ENCODE data around the gene CDK5R1. TPM values are rescaled to one million over a fixed set of nuclear protein-coding genes. Genes with fewer than 3 reads are reported as not detected.

CDK5R1 gene
- polyA plus RNA-seq, 1 experiment: 0.22 TPM

DNA sequence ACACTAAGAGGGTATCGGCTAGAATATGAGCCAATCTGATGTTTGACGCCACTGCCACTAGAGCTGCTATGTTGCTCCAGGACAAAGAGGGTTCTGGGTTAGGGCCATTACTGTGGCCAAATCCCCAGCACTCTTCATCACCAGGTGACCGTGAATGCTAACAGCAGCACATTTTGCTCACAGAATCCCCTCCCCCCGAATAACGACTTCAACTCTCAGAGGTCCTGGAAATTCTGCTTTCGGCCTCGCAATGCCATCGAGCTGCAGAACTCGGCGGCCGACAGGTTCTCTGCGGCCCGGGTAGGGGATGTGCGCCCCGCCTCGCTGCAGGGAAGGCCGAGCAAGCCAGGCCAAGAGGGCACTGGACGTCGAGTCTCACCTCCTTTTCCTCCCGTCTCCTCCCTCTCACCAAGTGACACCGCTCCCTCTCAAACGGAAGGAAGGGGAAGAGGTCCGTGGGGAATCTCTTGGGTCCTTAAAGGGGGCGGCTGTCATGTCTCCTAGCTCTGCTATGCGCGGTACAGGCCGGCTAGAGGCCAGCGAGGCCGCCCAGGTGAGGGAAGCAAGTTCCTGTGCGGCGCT is 31.9 kb downstream of the CDK5R1 start:
- H3K9me3 ChIP-seq (ENCODE audit: control insufficient read depth, insufficient read depth, low read length): no peaks in the 10 kb centered on the region; the same call in 1 of the 2 replicates
- CTCF ChIA-PET: interaction anchor here (0.5 kb wide), 1 partner anchor 8 kb away, joined by 4 read pairs; no protein-coding TSS in a partner anchor
- POLR2A ChIA-PET: no interaction called here
- no peak for DNase-seq (ENCODE audit: low read depth, low spot score)
- peaks cover 21% of the 10 kb centered on the region for H3K27me3 ChIP-seq (ENCODE audit: control insufficient read depth, insufficient read depth, low read length)
- TF ChIP-seq, protein P1, sequence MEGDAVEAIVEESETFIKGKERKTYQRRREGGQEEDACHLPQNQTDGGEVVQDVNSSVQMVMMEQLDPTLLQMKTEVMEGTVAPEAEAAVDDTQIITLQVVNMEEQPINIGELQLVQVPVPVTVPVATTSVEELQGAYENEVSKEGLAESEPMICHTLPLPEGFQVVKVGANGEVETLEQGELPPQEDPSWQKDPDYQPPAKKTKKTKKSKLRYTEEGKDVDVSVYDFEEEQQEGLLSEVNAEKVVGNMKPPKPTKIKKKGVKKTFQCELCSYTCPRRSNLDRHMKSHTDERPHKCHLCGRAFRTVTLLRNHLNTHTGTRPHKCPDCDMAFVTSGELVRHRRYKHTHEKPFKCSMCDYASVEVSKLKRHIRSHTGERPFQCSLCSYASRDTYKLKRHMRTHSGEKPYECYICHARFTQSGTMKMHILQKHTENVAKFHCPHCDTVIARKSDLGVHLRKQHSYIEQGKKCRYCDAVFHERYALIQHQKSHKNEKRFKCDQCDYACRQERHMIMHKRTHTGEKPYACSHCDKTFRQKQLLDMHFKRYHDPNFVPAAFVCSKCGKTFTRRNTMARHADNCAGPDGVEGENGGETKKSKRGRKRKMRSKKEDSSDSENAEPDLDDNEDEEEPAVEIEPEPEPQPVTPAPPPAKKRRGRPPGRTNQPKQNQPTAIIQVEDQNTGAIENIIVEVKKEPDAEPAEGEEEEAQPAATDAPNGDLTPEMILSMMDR (IDR thresholded peaks at IDR 0.05; ENCODE audit: low read depth, low read length): no peak
- H3K27ac ChIP-seq (ENCODE audit: low read depth, low read length): no peak overlapping the region
- H3K4me3 ChIP-seq (ENCODE audit: low read depth, low read length): peak overlapping the region; percentile 54

DNA sequence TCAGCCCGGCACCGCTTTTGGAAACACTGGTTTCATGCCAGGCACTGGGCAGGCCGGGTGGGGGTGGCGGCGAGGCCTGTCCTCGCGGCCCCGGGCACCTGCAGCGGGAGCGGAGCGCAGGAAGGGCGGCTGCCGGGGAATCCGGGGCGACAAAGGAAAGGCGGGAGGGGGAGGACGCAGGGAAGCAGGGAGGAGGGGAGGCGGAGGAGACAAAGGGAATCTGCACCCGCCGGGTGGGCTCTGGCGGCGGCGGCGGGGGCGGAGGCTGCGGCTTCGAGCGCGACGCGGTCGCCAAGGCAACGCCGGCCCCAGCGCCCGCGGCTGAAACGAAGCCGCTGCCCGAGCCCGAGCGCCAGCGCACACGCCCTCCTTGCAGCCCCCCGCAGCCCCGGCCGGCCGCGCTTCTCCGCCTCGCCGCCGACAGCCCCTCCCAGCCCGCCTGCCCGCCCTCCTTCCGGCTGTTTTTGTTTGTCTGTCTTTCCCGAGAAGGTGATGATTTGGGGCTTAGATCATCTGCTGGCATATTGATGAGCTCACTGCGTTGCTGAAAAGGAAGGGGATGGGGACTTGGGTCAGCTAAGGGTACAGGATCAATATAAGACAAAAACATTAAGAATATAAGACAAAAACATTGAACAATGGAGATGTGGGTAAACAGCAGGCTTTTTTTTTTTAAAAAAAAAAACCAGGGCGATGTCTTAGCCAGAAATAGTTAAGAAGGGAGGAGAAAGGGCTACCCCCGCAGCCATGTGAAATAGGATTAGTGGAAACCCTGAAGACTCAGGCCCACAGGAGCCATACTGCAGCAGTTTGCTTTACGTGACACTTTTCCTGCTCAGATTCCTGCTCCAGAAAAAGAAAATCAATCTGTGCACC is 32.7 kb downstream of the CDK5R1 start:
- TF ChIP-seq, protein P1 (IDR thresholded peaks at IDR 0.05; ENCODE audit: low read depth, low read length): no peak
- POLR2A ChIA-PET: interaction anchor here (0.5 kb wide), 1 partner anchor 9 kb away, joined by 5 read pairs; no protein-coding TSS in a partner anchor
- Histone ChIP-seq H3K9me3 (ENCODE audit: control insufficient read depth, insufficient read depth, low read length) (no peaks in the 10 kb centered on the region; the same call in 1 of the 2 replicates), H3K27me3 (ENCODE audit: control insufficient read depth, insufficient read depth, low read length) (peaks cover 21% of the 10 kb centered on the region), H3K4me3 (ENCODE audit: low read depth, low read length) (peak overlapping the region; percentile 54), H3K27ac (ENCODE audit: low read depth, low read length) (no peak overlapping the region)
- DNase-seq (ENCODE audit: low read depth, low spot score): no peak
- CTCF ChIA-PET: no interaction called here

DNA sequence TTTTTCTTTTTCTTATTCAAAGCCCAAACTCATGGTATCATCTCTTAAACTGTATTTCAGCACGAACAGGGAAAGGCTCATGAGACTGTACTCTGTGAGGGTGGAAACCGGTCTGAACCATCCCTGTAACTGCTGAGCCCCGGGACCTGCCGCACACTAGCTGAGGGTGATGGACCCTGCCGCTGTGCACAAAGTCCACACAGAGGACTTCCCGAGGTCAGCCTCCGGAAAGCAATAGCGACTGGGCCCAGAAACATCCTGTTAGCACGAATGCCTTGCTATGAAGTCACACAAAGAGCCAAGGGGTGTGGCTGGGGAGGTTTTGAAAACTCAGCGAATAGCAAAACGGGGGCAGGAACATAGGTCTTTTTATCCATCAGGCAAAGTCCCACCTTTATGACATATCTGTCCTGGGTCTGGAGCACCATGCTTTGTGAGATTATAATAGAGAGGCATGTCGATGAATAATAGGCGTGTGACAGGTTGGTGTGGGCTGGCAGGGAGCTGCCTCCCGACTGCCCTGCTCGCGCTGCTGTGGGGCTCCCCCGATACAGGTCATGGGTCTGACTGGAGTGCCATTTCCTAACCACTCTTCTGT is 33.4 kb downstream of the CDK5R1 start:
- POLR2A ChIA-PET: interaction anchor here (0.5 kb wide), 1 partner anchor 10 kb away, joined by 5 read pairs; no protein-coding TSS in a partner anchor
- H3K9me3 ChIP-seq (ENCODE audit: control insufficient read depth, insufficient read depth, low read length): no peaks in the 10 kb centered on the region; the same call in 1 of the 2 replicates
- CTCF ChIA-PET: no interaction called here
- TF ChIP-seq, protein P1 (IDR thresholded peaks at IDR 0.05; ENCODE audit: low read depth, low read length): no peak
- H3K27me3 ChIP-seq (ENCODE audit: control insufficient read depth, insufficient read depth, low read length): peaks cover 21% of the 10 kb centered on the region
- no peak for DNase-seq (ENCODE audit: low read depth, low spot score)
- no peak overlapping the region for H3K4me3 ChIP-seq (ENCODE audit: low read depth, low read length)
- no peak overlapping the region for H3K27ac ChIP-seq (ENCODE audit: low read depth, low read length)

DNA sequence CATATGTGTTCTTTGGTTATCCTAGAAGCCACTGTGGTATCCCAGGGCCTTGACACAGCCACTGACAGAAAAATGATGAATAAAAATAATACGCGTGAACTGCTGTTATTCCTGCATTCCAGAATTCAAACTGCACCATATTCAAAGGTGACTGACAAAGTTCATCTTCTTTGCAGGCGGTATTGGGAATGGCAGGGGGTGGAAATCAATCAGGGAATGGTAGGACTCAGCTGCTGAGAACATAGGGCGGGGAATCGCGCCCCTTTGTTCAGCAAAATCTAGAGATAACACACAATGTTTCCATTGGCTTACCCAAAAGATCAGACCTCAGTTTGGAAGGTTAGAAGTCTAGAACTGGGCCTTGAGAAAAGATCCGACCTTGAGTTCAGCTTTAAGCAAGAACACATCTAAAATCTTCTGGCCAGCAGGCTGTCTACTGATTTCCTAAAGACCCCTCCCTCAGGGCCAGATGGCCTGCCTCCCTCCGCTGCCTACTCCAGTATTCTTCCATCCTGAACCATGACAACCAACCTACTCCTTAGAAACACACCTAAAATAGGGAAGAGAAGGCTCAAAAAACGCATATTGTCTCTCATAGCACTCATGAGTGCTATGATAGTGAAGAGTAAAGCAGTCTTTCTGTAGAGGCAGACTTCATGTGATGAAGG is 34.1 kb downstream of the CDK5R1 start:
- ChIA-PET POLR2A (no interaction called here), CTCF (no interaction called here)
- no peak overlapping the region for H3K4me3 ChIP-seq (ENCODE audit: low read depth, low read length)
- TF ChIP-seq, protein P1 (IDR thresholded peaks at IDR 0.05; ENCODE audit: low read depth, low read length): no peak
- peaks cover 21% of the 10 kb centered on the region for H3K27me3 ChIP-seq (ENCODE audit: control insufficient read depth, insufficient read depth, low read length)
- DNase-seq (ENCODE audit: low read depth, low spot score): no peak
- no peaks in the 10 kb centered on the region; the same call in 1 of the 2 replicates for H3K9me3 ChIP-seq (ENCODE audit: control insufficient read depth, insufficient read depth, low read length)
- no peak overlapping the region for H3K27ac ChIP-seq (ENCODE audit: low read depth, low read length)
